Activated T-cell treated with anti-CD3 and anti-CD28 coated beads, Interleukin-2, amount 50 U/mL, for 4 hours (primary cell): ENCODE results near the gene PVALEF. TPM values are rescaled to one million over a fixed set of nuclear protein-coding genes. Genes with fewer than 3 reads are reported as not detected.
"Not testable (repeated sequence)": the region's sequence is repeated elsewhere in the genome, so short reads cannot be mapped to it uniquely, and the experiment has no call there.

Source experiments
- ATAC-seq, 2 donors: fragments of 200-7000 bp; cut with Tn5 transposase; one replicate each; pipeline ENCODE4 v1.10.0; 2021
- DNase-seq: peaks from one replicate; pipeline ENCODE4 v3.0.0-alpha.2; 2020
- H3K27me3 Mint-ChIP-seq: one replicate; pipeline ENCODE4 v1.8.0; 2021; ENCODE audit warnings: low read depth, mixed read lengths
- H3K36me3 Mint-ChIP-seq: one replicate; pipeline ENCODE4 v1.8.0; 2022; ENCODE audit warnings: mixed read lengths; ENCODE audit not compliant: insufficient read depth
- H3K4me1 Mint-ChIP-seq: one replicate; pipeline ENCODE4 v1.8.0; 2021; ENCODE audit warnings: low read depth, mixed read lengths
- H3K4me3 Mint-ChIP-seq: one replicate; pipeline ENCODE4 v1.8.0; 2021; ENCODE audit warnings: mild to moderate bottlenecking, moderate library complexity, mixed read lengths
- H3K9me3 Mint-ChIP-seq: one replicate; pipeline ENCODE4 v1.8.0; 2021; ENCODE audit warnings: mixed read lengths
- total RNA-seq, 3 donors: library from RNA; stranded (reverse); gene quantifications; one replicate each; pipeline ENCODE4 v1.2.1, GENCODE V29; 2021

The PVALEF gene
- total RNA-seq, 3 donors from 2014 or later: not detected

DNA sequence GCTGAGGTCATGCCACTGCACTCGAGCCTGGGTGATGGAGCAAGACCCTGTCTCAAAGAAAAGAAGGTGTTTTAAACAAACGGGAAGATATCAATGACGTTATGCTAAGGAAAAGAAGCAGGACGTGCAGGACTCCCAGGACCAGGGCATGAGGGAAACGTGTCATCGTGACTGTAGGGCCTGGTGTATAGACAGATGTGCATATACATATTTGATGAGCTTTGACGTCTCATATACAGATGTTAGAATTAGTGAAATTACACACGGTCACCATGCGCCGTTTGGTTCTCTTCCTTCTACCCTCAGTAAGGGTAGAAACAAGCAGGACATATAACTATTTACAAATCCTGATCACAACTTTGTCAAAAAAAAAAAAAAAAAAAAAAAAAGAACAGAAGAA lies 17.6 kb upstream of the PVALEF start:
- Mint-ChIP-seq H3K9me3 (no peaks in the 10 kb centered on the region), H3K27me3 (peaks cover 4% of the 10 kb centered on the region), H3K4me3 (no peak overlapping the region), H3K4me1 (no peaks in the 10 kb centered on the region), H3K36me3 (no peaks in the 10 kb centered on the region)
- ATAC-seq (no peak), DNase-seq (no peak)

DNA sequence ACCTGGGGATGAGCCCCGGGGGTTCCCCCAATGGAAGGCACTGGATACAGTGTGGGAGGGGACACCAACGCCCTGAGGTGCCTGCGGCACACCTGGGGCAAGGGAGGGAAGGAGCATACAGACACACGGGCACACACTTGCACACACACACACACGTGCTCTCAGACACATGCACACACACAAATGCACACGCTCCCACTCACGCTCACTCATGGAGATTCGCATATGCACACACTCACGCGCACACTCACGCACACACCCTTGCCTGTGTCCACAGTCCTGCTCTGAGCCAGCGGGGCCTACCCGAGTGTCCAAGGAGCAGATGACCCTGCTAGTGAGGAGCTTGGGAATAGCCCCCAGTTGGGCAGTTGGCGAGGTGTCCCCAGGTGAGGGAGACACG lies 16.7 kb upstream of the PVALEF start:
- no peak for ATAC-seq
- Mint-ChIP-seq H3K9me3 (no peaks in the 10 kb centered on the region), H3K4me3 (no peak overlapping the region), H3K27me3 (peaks cover 4% of the 10 kb centered on the region), H3K4me1 (no peaks in the 10 kb centered on the region), H3K36me3 (no peaks in the 10 kb centered on the region)
- DNase-seq: no peak

DNA sequence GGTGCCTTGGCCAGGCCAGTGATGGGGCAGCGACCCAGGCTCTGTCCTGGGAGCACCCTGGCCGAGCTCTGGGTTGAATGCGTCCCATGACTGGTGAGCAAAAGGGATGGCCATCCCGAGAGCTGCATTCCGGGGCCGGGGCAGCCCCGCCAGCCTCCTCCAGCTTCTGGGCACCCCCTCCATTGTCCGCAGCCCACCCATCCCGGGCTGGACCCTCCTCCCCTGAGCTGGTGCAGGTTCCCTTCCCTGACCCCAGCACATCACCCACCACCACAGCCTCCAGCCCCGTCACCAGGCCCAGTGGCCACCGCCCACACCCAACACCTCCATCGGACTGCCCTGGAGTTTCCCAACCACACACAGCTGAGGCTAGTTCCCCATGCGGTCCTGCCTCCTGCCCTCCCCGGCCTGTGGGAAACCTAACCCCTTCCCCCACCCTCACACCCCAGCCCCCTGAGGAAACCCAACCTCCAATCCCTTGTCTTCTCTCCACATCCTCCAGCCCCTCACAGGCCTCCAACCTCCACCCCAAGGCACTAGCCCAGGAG lies 16.2 kb upstream of the PVALEF start:
- H3K27me3 Mint-ChIP-seq: peaks cover 4% of the 10 kb centered on the region
- no peak for DNase-seq

DNA sequence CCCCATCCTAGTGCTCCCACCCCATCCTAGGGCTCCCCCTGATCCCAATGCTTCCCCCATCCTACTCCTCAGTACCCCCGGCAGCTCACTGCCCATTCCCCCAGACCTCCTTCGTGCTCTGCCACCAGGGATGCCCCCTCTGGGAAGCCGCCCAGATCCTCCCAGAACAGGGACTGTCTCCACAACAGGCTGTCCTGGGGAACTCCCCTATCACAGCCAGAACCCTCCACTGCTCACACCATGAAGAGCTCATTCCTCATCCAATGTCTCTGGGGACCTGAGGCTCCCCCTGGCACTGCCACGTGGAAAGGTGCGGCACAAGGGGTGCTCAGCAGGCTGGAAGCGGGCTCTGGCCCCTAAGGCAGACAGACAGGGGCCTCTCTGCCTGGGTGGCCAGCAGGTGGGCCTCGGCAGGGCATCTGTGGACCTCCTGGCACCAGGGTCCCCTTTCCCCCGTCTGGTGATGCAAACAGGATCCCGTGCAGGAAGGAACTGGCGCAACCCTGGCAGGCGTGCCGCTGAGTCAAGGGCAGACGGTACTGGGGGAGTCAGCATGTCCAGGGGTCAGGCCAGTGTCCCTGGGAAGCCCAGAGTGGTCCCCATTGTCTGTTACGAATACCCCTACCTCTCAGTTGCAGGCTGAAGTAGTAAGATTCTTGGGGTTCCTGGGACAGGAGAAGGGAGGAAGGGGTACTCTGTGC lies 14.8 kb upstream of the PVALEF start:
- Mint-ChIP-seq H3K36me3 (no peaks in the 10 kb centered on the region), H3K4me1 (no peaks in the 10 kb centered on the region), H3K27me3 (peaks cover 4% of the 10 kb centered on the region), H3K9me3 (no peaks in the 10 kb centered on the region), H3K4me3 (no peak overlapping the region)
- ATAC-seq (no peak), DNase-seq (no peak)

More for the DNA sequence above, 16.2 kb upstream of the PVALEF start:
- H3K4me1 Mint-ChIP-seq: no peaks in the 10 kb centered on the region
- no peaks in the 10 kb centered on the region for H3K9me3 Mint-ChIP-seq
- H3K36me3 Mint-ChIP-seq: no peaks in the 10 kb centered on the region
- H3K4me3 Mint-ChIP-seq: no peak overlapping the region
- no peak for ATAC-seq

DNA sequence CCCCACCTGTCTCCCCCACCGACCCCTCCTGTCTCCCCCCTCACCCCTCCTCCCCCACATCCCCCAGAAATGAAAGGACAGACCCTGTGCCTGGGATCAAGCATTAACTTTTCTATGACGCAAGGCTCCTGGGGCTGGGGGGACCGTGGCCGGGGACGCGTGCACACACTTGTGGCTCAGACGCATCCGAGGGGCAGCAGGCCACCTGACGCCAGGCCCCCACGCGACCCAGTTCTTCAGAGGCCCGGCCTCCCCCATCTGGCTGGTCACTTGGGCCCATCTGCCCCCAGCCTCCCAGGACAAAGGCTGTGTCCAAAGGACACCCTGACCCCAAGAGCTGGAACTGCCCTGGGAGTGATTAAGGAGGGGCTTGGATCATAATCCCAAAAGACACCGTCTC lies 14.0 kb upstream of the PVALEF start:
- peaks cover 4% of the 10 kb centered on the region for H3K27me3 Mint-ChIP-seq
- DNase-seq: no peak
- no peak overlapping the region for H3K4me3 Mint-ChIP-seq
- H3K4me1 Mint-ChIP-seq: no peaks in the 10 kb centered on the region
- ATAC-seq: no peak
- H3K36me3 Mint-ChIP-seq: no peaks in the 10 kb centered on the region
- no peaks in the 10 kb centered on the region for H3K9me3 Mint-ChIP-seq

DNA sequence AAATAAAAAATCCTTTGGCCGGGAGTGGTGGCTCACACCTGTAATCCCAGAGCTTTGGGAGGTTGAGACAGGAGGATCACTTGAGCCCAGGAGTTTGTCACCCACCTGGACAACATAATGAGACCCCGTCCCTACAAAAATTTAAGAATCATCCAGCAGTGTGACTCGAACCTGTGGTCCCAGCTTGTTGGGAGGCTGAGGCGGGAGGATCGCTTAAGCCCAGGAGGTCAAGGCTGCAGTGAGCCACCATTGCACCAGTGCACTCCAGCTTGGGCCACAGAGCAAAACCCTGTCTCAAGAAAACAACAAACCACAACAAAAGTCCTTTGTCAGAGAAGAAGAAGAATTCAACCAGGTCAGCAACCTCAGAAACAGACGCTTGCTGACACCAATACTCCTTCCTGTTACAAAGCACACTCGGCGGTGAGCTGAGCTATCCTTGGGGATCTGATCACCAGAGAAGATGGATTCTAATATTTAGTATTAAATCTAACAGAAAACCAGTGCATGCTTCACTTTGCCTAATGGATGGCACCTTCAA lies 12.9 kb upstream of the PVALEF start:
- Mint-ChIP-seq H3K4me1 (no peaks in the 10 kb centered on the region), H3K9me3 (no peaks in the 10 kb centered on the region), H3K27me3 (peaks cover 4% of the 10 kb centered on the region), H3K4me3 (no peak overlapping the region), H3K36me3 (no peaks in the 10 kb centered on the region)
- DNase-seq (no peak), ATAC-seq (no peak)

DNA sequence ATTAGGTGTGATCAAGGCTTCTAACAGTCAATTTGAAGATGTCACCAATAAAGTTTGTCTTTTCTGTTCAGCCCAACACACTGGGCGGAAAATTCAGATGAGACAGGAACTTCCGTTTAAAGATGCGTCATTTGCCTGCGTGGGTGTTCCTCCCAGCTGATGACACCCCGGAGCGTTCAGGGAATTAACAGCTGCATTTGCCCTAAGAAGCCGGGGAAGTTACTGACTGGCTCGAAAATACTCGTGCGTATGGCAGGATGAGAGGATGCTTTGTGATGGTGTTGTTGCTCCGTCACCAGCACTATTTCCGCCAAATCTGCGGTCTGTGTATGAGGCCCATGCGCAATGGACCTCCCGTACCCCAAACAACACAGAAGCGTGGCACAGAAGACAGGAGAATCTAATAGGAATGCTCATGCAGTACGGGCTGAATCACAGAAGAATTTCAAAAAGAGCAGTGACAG lies 11.9 kb upstream of the PVALEF start:
- ATAC-seq: no peak
- Mint-ChIP-seq H3K36me3 (no peaks in the 10 kb centered on the region), H3K4me1 (no peaks in the 10 kb centered on the region), H3K4me3 (no peak overlapping the region), H3K9me3 (no peaks in the 10 kb centered on the region), H3K27me3 (peaks cover 4% of the 10 kb centered on the region)
- DNase-seq: no peak

DNA sequence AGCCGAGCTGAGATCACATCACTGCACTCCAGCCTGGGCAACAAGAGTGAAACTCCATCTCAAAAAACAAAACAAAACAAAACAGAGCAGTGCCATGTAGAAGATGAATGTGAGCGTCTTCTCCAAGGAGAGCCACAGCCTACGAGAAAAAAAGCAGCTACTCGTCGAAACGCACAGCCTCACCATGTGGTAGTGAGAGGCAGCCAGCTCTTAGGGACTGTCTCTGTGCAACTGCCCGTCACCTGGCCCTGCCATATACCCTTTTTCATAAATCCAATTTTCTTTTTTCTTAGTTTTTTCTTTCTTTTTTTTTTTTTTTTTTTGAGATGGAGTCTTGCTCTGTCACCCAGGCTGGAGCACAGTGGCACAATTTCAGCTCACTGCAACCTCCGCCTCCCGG lies 11.3 kb upstream of the PVALEF start:
- H3K9me3 Mint-ChIP-seq, DNase-seq, H3K4me3 Mint-ChIP-seq, H3K27me3 Mint-ChIP-seq, ATAC-seq, H3K36me3 Mint-ChIP-seq, H3K4me1 Mint-ChIP-seq: not testable (repeated sequence)

DNA sequence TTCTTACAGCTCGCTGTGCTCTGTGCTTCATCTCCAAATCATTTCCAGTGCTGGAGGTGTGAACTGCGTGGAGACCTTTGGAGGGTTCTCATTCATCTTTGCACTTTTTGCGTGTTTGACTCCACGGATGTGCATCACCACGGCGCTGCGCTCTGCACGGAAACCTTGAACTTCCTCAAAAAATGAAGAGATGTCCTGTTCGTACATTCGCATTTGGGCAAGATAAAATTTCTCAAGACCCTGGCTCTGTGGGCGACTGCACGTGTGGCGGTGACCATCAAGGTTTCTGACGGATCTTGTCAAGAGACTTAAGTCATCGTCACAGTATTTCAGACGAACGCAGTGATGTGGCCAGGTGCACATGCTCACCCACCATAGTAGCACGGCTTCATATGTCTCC lies 10.3 kb upstream of the PVALEF start:
- H3K4me3 Mint-ChIP-seq: no peak overlapping the region
- peaks cover 6% of the 10 kb centered on the region for H3K27me3 Mint-ChIP-seq
- DNase-seq (no peak), ATAC-seq (no peak)
- H3K9me3 Mint-ChIP-seq: no peaks in the 10 kb centered on the region
- H3K36me3 Mint-ChIP-seq: no peaks in the 10 kb centered on the region
- H3K4me1 Mint-ChIP-seq: no peaks in the 10 kb centered on the region

DNA sequence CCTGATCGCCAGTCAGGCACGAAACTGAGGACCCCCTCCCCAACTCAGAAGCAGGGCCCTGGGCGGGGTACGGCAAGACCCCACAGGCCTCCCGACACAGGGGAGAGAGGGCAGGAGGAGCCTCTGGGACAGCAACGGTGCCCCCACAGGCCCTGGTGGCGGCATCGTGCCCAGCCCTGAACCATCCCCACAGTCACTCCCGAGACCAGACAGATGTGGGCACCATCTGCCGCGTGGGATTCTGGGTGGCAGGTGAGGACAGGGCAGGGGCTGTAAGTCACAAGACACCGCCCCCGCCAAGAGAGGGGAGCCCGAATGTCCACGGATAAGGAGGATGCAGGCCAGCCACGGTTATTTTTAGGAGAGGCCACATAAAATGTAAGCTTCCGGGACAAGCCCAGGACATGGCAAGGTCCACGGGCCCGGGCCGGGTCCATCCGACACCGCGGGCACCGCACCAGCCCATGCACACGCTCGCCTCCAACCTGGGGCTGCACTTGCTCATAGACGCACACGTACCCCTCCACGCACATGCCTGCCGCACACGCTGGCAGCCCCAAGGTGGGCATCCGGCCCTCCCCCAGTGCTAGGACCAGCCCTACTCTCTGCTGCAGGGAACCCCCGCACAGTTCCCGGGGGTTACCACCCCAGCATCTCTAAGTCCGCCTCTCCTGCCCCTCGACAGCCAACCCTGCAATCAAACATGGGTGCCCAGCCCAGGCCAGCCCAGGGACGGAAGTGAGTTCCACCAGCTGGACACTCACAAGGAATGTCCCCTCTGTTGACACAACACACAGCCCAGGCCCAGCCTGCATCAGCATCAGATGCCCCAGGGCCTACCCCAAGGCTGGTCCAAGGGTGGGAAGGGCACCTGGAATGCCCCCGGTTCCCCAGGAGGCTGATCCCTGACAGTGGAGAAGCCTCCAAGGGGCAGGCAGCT lies 8.2 kb upstream of the PVALEF start:
- peaks cover 10% of the 10 kb centered on the region for H3K27me3 Mint-ChIP-seq
- no peaks in the 10 kb centered on the region for H3K36me3 Mint-ChIP-seq
- H3K4me3 Mint-ChIP-seq: no peak overlapping the region
- DNase-seq: no peak
- ATAC-seq: no peak
- H3K9me3 Mint-ChIP-seq: no peaks in the 10 kb centered on the region
- H3K4me1 Mint-ChIP-seq: peaks cover 4% of the 10 kb centered on the region

DNA sequence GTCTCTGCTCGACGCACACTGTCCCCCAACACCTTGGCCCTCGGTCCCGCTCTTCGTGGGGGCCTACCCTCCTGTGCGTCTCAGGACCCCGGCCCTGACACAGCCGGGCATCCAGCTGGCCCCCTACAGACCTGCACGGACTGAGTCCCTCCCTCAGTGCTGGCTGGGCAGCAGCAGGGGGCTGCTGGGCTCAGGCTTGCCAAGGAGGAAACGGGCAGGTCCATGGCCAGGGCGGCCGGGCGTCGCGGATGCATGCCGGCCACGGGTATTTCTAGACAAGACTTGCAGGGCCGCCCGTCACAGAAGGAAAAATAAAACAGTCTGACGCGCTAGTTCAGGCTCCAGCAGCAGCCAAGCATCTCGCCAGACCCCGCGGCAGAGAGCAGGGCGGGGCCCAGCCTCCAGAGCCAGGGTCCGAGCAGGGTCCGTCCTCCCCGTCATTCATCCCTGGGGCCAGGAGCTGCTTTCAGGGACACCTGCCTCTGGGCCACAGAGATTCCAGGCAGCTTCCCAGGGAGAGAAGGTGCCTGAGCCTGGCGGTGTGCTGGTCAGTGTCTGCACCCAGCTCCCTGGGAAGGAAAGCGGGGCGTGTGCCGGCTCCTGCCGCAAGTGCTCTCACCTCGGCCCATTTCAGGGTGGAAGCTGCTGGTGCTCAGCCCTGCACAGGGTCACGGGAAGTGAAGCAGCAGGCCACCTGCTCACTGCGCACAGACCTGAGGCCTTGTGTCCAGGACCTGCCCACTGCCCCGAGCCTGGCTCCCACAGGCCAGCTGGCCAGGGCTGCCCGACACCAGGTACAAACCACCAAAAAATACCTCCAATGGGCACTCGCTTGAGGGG lies 7.2 kb upstream of the PVALEF start:
- Mint-ChIP-seq H3K9me3 (no peaks in the 10 kb centered on the region), H3K36me3 (no peaks in the 10 kb centered on the region), H3K27me3 (peaks cover 12% of the 10 kb centered on the region), H3K4me1 (peaks cover 4% of the 10 kb centered on the region), H3K4me3 (no peak overlapping the region)
- DNase-seq (no peak), ATAC-seq (no peak)

DNA sequence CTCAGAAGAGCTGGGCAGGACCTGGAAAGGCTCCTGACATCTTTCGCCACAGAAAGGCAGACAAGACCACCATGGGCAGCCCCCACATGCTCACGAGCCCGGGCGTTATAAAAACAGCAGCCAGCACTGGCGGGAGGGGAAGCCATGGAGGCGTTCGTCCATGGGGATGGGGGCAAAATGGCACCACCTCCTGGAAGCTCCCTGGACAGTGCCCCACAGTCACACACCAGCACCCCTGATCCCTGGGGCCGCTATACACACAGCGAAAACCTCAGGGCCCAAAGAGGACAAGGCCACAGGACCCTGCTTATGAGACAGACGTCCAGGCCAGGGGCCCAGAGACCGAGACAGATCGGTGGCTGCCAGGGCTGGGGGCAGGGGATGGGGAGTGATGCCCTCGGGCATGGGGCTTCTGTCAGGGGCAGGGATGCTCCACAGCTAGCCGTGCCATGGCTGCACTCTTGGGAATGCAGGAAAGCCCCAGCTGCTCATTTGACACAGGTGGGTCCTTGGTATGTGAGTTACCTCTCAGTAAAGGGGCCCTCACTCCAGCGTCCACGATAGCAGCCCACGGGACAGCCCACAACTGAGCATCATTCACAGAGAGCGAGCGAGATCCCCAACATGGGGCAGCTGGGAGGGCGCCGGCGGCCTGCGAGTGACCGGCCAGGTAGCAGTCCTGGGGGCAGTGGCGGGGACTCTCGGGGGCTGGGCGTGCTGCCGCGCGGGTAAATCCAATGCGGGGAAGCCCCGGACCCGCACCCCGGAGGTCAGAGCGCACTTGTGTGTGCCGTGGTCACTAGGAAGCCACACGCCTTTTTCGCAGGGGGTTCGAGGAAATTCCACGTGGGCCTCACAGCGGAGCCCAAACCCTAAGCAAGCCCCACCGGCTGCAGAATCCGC lies 6.4 kb upstream of the PVALEF start:
- no peaks in the 10 kb centered on the region for H3K36me3 Mint-ChIP-seq
- H3K4me1 Mint-ChIP-seq: peaks cover 4% of the 10 kb centered on the region
- H3K9me3 Mint-ChIP-seq: no peaks in the 10 kb centered on the region
- no peak overlapping the region for H3K4me3 Mint-ChIP-seq
- H3K27me3 Mint-ChIP-seq: peaks cover 18% of the 10 kb centered on the region
- ATAC-seq (no peak), DNase-seq (no peak)

DNA sequence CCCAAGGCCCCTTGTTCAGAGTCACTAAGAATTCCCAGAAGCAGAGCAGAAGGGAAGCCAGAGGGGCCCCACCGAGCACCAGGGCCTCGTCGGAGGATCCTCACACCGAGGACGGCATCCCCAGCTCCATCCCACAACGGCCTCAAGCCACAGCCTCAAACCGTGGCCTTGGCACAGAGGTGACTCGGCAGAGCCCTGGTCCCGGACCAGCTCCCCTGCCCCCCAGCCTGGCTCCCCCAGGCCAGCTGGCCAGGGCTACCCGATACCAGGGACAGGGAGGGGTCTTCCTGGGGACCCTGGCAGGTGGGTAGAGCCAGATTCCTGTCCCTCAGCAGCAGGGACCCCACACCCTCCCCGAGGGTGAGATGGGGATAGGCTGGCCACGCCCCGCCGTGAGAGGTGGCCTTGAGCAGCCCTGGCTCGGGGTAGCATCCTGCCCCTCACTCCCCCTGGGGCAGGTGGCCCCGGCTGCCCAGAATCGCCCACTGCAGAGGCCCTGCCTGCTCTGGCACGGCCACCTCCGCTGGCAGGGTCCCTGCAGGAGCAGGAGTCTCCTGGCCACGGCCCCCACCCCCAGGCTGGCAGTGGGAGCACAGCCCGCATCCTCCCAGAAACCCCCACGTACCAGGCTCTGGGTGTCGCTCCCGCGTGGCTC lies 5.6 kb upstream of the PVALEF start:
- Mint-ChIP-seq H3K9me3 (no peaks in the 10 kb centered on the region), H3K4me3 (no peak overlapping the region), H3K27me3 (peaks cover 25% of the 10 kb centered on the region), H3K4me1 (peaks cover 6% of the 10 kb centered on the region), H3K36me3 (no peaks in the 10 kb centered on the region)
- no peak for ATAC-seq
- DNase-seq: no peak
